Measurements from ENCODE around the gene FOXN1. TPM values are rescaled to one million over a fixed set of nuclear protein-coding genes. Genes with fewer than 3 reads are reported as not detected.
"Not testable (repeated sequence)": the region's sequence is repeated elsewhere in the genome, so short reads cannot be mapped to it uniquely, and the experiment has no call there.

Gene FOXN1
- total RNA-seq (0.06 and 0.18 TPM in 2 replicates), polyA plus RNA-seq (not detected in 2 replicates)

- no peaks in the 10 kb centered on the region for H3K27me3 ChIP-seq
- no peaks in the 10 kb centered on the region for H3K36me3 ChIP-seq
- no peak within 1 kb of the TSS for H3K27ac ChIP-seq
- no peaks in the 10 kb centered on the region for H3K9me3 ChIP-seq (ENCODE audit: low read depth)
- no peak for TF ChIP-seq CTCF (IDR thresholded peaks at IDR 0.05; ENCODE audit: low read depth, low read length)
- no peak for DNase-seq (ENCODE audit: low read depth in 1 of 2, low spot score in 1 of 2)
- H3K4me3 ChIP-seq, result no peak within 1 kb of the TSS
- H3K4me1 ChIP-seq (ENCODE audit: low read depth), result no peaks in the 10 kb centered on the region
These were observed at the start of gene FOXN1 for GRCh38 chr17:28505986-28506665. FOXN1 (plus strand) TSS chr17:28506348; CDS start chr17:28523970, 17,622 bp downstream.

GRCh38 chr17:28457890-28458289 lies 48.3 kb upstream of the FOXN1 start:
- H3K4me1 ChIP-seq (ENCODE audit: low read depth), result no peaks in the 10 kb centered on the region
- H3K36me3 ChIP-seq, result no peaks in the 10 kb centered on the region
- H3K4me3 ChIP-seq, result no peak overlapping the region
- H3K9me3 ChIP-seq (ENCODE audit: low read depth), result no peaks in the 10 kb centered on the region
- TF ChIP-seq CTCF (IDR thresholded peaks at IDR 0.05; ENCODE audit: low read depth, low read length), result no peak
- no peaks in the 10 kb centered on the region for H3K27me3 ChIP-seq
- H3K27ac ChIP-seq, result no peak overlapping the region
- no peak for DNase-seq (ENCODE audit: low read depth in 1 of 2, low spot score in 1 of 2)

GRCh38 chr17:28458881-28459280 lies 47.3 kb upstream of the FOXN1 start:
- not testable (repeated sequence) for H3K27ac ChIP-seq; H3K4me3 ChIP-seq; H3K36me3 ChIP-seq; H3K4me1 ChIP-seq (ENCODE audit: low read depth); H3K9me3 ChIP-seq (ENCODE audit: low read depth); H3K27me3 ChIP-seq; DNase-seq (ENCODE audit: low read depth in 1 of 2, low spot score in 1 of 2)

- no peak for TF ChIP-seq CTCF (IDR thresholded peaks at IDR 0.05; ENCODE audit: low read depth, low read length)
- H3K27ac ChIP-seq, result no peak overlapping the region
- no peak overlapping the region for H3K4me3 ChIP-seq
- peaks cover 4% of the 10 kb centered on the region for H3K4me1 ChIP-seq (ENCODE audit: low read depth)
- H3K27me3 ChIP-seq, result no peaks in the 10 kb centered on the region
- H3K36me3 ChIP-seq, result no peaks in the 10 kb centered on the region
- no peak for DNase-seq (ENCODE audit: low read depth in 1 of 2, low spot score in 1 of 2)
- H3K9me3 ChIP-seq (ENCODE audit: low read depth), result no peaks in the 10 kb centered on the region
These were observed 45.2 kb upstream of the FOXN1 start for GRCh38 chr17:28460901-28461300.

- no peak for TF ChIP-seq CTCF (IDR thresholded peaks at IDR 0.05; ENCODE audit: low read depth, low read length)
- DNase-seq (ENCODE audit: low read depth in 1 of 2, low spot score in 1 of 2), result peak in 1 of 2 donors; percentile 54
These were observed 40.1 kb upstream of the FOXN1 start for GRCh38 chr17:28466001-28466400.

GRCh38 chr17:28466521-28467048 lies 39.6 kb upstream of the FOXN1 start:
- no peaks in the 10 kb centered on the region for H3K27me3 ChIP-seq

More at GRCh38 chr17:28466001-28466400, 40.1 kb upstream of the FOXN1 start:
- Histone ChIP-seq H3K36me3 (no peaks in the 10 kb centered on the region), H3K4me3 (no peak overlapping the region), H3K27me3 (no peaks in the 10 kb centered on the region), H3K9me3 (ENCODE audit: low read depth) (no peaks in the 10 kb centered on the region), H3K4me1 (ENCODE audit: low read depth) (peaks cover 24% of the 10 kb centered on the region), H3K27ac (peak overlapping the region; percentile 67)

More at GRCh38 chr17:28466521-28467048, 39.6 kb upstream of the FOXN1 start:
- Histone ChIP-seq H3K4me3 (no peak overlapping the region), H3K9me3 (ENCODE audit: low read depth) (no peaks in the 10 kb centered on the region), H3K36me3 (no peaks in the 10 kb centered on the region), H3K4me1 (ENCODE audit: low read depth) (peaks cover 30% of the 10 kb centered on the region), H3K27ac (peak overlapping the region; percentile 67)
- no peak for TF ChIP-seq CTCF (IDR thresholded peaks at IDR 0.05; ENCODE audit: low read depth, low read length)
- peak; percentile 40 to 63 for DNase-seq (ENCODE audit: low read depth in 1 of 2, low spot score in 1 of 2)

Data from cardiac muscle cell (in vitro differentiated cells and primary cell).